ENCODE measurements around the gene NECAB2. TPM values are rescaled to one million over a fixed set of nuclear protein-coding genes. Genes with fewer than 3 reads are reported as not detected.

Gene NECAB2
- total and polyA plus RNA-seq, 2 donors (not counting 1 experiment from before 2014, with no cell fraction given) = 0.03 to 0.17 TPM

- Histone ChIP-seq H3K27me3 (ENCODE audit: control insufficient read depth, insufficient read depth, low read length) (no peaks in the 10 kb centered on the region), H2AFZ (ENCODE audit: low read length) (no peak overlapping the region), H4K20me1 (ENCODE audit: control insufficient read depth, extremely low read depth, insufficient read depth, low read length) (no peaks in the 10 kb centered on the region), H3K9ac (ENCODE audit: insufficient read depth, low read length) (no peak overlapping the region), H3K79me2 (ENCODE audit: control insufficient read depth, insufficient read depth, low read length) (no peaks in the 10 kb centered on the region), H3K9me3 (ENCODE audit: control insufficient read depth, insufficient read depth, low read depth, low read length) (no peaks in the 10 kb centered on the region), H3K36me3 (ENCODE audit: control insufficient read depth, insufficient read depth, low read length) (peaks cover 14% of the 10 kb centered on the region), H3K4me3 (replicated peaks in 1 of 4; ENCODE audit: control extremely low read depth in 1 of 4, insufficient read depth in 1 of 4, low read depth in 3 of 4, low read length in 4 of 4) (no peak overlapping the region), H3K4me1 (ENCODE audit: control insufficient read depth, extremely low read depth, insufficient read depth, low read length) (no peaks in the 10 kb centered on the region), H3K27ac (ENCODE audit: insufficient read depth, low read length) (no peak overlapping the region), H3K4me2 (ENCODE audit: extremely low read depth, insufficient read depth, low read length) (no peak overlapping the region)
- TF ChIP-seq EZH2 (IDR thresholded peaks at IDR 0.05; ENCODE audit: low read length, missing control alignments) (no peak), CTCF (conservative IDR thresholded peaks at IDR 0.05 in 1 of 2, IDR thresholded peaks at IDR 0.05 in 1 of 2; ENCODE audit: low read depth in 1 of 2, low read length in 2 of 2) (no peak)
- DNase-seq (ENCODE audit: low read depth in 2 of 2) = no peak
These were observed 7.4 kb upstream of the NECAB2 start for GRCh38 chr16:83960521-83961249.

- no peak for DNase-seq (ENCODE audit: low read depth in 2 of 2)
These were observed 6.5 kb upstream of the NECAB2 start for GRCh38 chr16:83961591-83961990.

GRCh38 chr16:83963277-83964119, 4.5 kb upstream of the NECAB2 start:
- no peaks in the 10 kb centered on the region for H4K20me1 ChIP-seq (ENCODE audit: control insufficient read depth, extremely low read depth, insufficient read depth, low read length)
- H3K4me3 ChIP-seq (replicated peaks in 1 of 4; ENCODE audit: control extremely low read depth in 1 of 4, insufficient read depth in 1 of 4, low read depth in 3 of 4, low read length in 4 of 4) = no peak overlapping the region
- H3K79me2 ChIP-seq (ENCODE audit: control insufficient read depth, insufficient read depth, low read length) = no peaks in the 10 kb centered on the region
- H3K9me3 ChIP-seq (ENCODE audit: control insufficient read depth, insufficient read depth, low read depth, low read length) = no peaks in the 10 kb centered on the region
- H2AFZ ChIP-seq (ENCODE audit: low read length) = no peak overlapping the region
- no peak for DNase-seq (ENCODE audit: low read depth in 2 of 2)
- H3K4me2 ChIP-seq (ENCODE audit: extremely low read depth, insufficient read depth, low read length) = no peak overlapping the region
- no peak overlapping the region for H3K9ac ChIP-seq (ENCODE audit: insufficient read depth, low read length)
- peaks cover 12% of the 10 kb centered on the region for H3K36me3 ChIP-seq (ENCODE audit: control insufficient read depth, insufficient read depth, low read length)
- H3K27me3 ChIP-seq (ENCODE audit: control insufficient read depth, insufficient read depth, low read length) = no peaks in the 10 kb centered on the region
- TF ChIP-seq CTCF (conservative IDR thresholded peaks at IDR 0.05 in 1 of 2, IDR thresholded peaks at IDR 0.05 in 1 of 2; ENCODE audit: low read depth in 1 of 2, low read length in 2 of 2) (no peak), EZH2 (IDR thresholded peaks at IDR 0.05; ENCODE audit: low read length, missing control alignments) (no peak)
- no peak overlapping the region for H3K27ac ChIP-seq (ENCODE audit: insufficient read depth, low read length)
- no peaks in the 10 kb centered on the region for H3K4me1 ChIP-seq (ENCODE audit: control insufficient read depth, extremely low read depth, insufficient read depth, low read length)

More at GRCh38 chr16:83961591-83961990, 6.5 kb upstream of the NECAB2 start:
- no peak overlapping the region for H3K4me2 ChIP-seq (ENCODE audit: extremely low read depth, insufficient read depth, low read length)
- H4K20me1 ChIP-seq (ENCODE audit: control insufficient read depth, extremely low read depth, insufficient read depth, low read length) = no peaks in the 10 kb centered on the region
- no peak overlapping the region for H3K27ac ChIP-seq (ENCODE audit: insufficient read depth, low read length)
- no peaks in the 10 kb centered on the region for H3K9me3 ChIP-seq (ENCODE audit: control insufficient read depth, insufficient read depth, low read depth, low read length)
- no peaks in the 10 kb centered on the region for H3K79me2 ChIP-seq (ENCODE audit: control insufficient read depth, insufficient read depth, low read length)
- TF ChIP-seq EZH2 (IDR thresholded peaks at IDR 0.05; ENCODE audit: low read length, missing control alignments) = no peak
- H2AFZ ChIP-seq (ENCODE audit: low read length) = no peak overlapping the region
- H3K4me3 ChIP-seq (replicated peaks in 1 of 4; ENCODE audit: control extremely low read depth in 1 of 4, insufficient read depth in 1 of 4, low read depth in 3 of 4, low read length in 4 of 4) = no peak overlapping the region
- no peaks in the 10 kb centered on the region for H3K4me1 ChIP-seq (ENCODE audit: control insufficient read depth, extremely low read depth, insufficient read depth, low read length)
- no peaks in the 10 kb centered on the region for H3K27me3 ChIP-seq (ENCODE audit: control insufficient read depth, insufficient read depth, low read length)
- peaks cover 14% of the 10 kb centered on the region for H3K36me3 ChIP-seq (ENCODE audit: control insufficient read depth, insufficient read depth, low read length)
- no peak overlapping the region for H3K9ac ChIP-seq (ENCODE audit: insufficient read depth, low read length)

All from fibroblast of lung (primary cell).